Mesothelial cell of epicardium (in vitro differentiated cells): ENCODE results near the gene WNK2. TPM values are rescaled to one million over a fixed set of nuclear protein-coding genes. Genes with fewer than 3 reads are reported as not detected.
A peak's percentile ranks its signal among the peaks of the same experiment; 100 is the strongest.
"Not testable (repeated sequence)": the region's sequence is repeated elsewhere in the genome, so short reads cannot be mapped to it uniquely, and the experiment has no call there.

Experiments
- DNase-seq, 2 experiments: peaks; one replicate each; pipeline ENCODE4 v3.0.0; 2021; ENCODE audit warnings: low spot score in 2 of 2; ENCODE audit not compliant: unreplicated experiment in 2 of 2
- H3K27ac Mint-ChIP-seq: 2 replicates; pipeline ENCODE4 v1.8.0; 2021; ENCODE audit warnings: mixed read lengths
- H3K27me3 Mint-ChIP-seq: 2 replicates; pipeline ENCODE4 v1.8.0; 2021; ENCODE audit warnings: low read depth, mixed read lengths
- H3K36me3 Mint-ChIP-seq: 2 replicates; pipeline ENCODE4 v1.8.0; 2021; ENCODE audit warnings: mixed read lengths
- H3K4me1 Mint-ChIP-seq: 2 replicates; pipeline ENCODE4 v1.8.0; 2021; ENCODE audit warnings: mixed read lengths
- H3K4me3 Mint-ChIP-seq: 2 replicates; pipeline ENCODE4 v1.8.0; 2021; ENCODE audit warnings: mild to moderate bottlenecking, moderate library complexity, mixed read lengths
- H3K9me3 Mint-ChIP-seq: 2 replicates; pipeline ENCODE4 v1.8.0; 2021; ENCODE audit warnings: mixed read lengths
- CTCF ChIP-seq: fragments of 200-600 bp; sonication (generic); IDR thresholded peaks from one replicate; pipeline ENCODE4 v1.5.0; 2021; ENCODE audit warnings: antibody characterized with exemption; ENCODE audit not compliant: unreplicated experiment
- total RNA-seq: library from RNA; stranded (reverse); gene quantifications from 3 replicates; pipeline ENCODE4 v1.2.1, GENCODE V29; 2021

The WNK2 gene
- total RNA-seq, 1 donor from 2014 or later, result 66.0 TPM

- H3K4me1 Mint-ChIP-seq, result peaks cover 10% of the 10 kb centered on the region
- H3K27ac Mint-ChIP-seq, result no peak overlapping the region
- H3K27me3 Mint-ChIP-seq, result peaks cover 64% of the 10 kb centered on the region
- peaks cover 10% of the 10 kb centered on the region for H3K9me3 Mint-ChIP-seq
- no peak overlapping the region for H3K4me3 Mint-ChIP-seq
- no peak for DNase-seq
- no peak for TF ChIP-seq CTCF
- no peaks in the 10 kb centered on the region for H3K36me3 Mint-ChIP-seq
Measured at GRCh38 chr9:93343663-93344062, 159.7 kb downstream of the WNK2 start.

- Mint-ChIP-seq H3K4me1 (peaks cover 10% of the 10 kb centered on the region), H3K36me3 (no peaks in the 10 kb centered on the region), H3K4me3 (peak overlapping the region; percentile 59), H3K27me3 (peaks cover 85% of the 10 kb centered on the region), H3K9me3 (no peaks in the 10 kb centered on the region), H3K27ac (no peak overlapping the region)
- no peak for TF ChIP-seq CTCF
- DNase-seq, result no peak
Measured at GRCh38 chr9:93345643-93346230, 161.8 kb downstream of the WNK2 start.

- no peaks in the 10 kb centered on the region for H3K36me3 Mint-ChIP-seq
- peak in 1 of 2 experiments; percentile 47 for DNase-seq
- H3K9me3 Mint-ChIP-seq, result no peaks in the 10 kb centered on the region
- no peak overlapping the region for H3K27ac Mint-ChIP-seq
- H3K4me3 Mint-ChIP-seq, result peak overlapping the region; percentile 76
- H3K27me3 Mint-ChIP-seq, result peaks cover 92% of the 10 kb centered on the region
- no peak for TF ChIP-seq CTCF
- H3K4me1 Mint-ChIP-seq, result peaks cover 10% of the 10 kb centered on the region
Measured at GRCh38 chr9:93346231-93347112, 162.5 kb downstream of the WNK2 start.

GRCh38 chr9:93347371-93347975, 163.5 kb downstream of the WNK2 start:
- not testable (repeated sequence) for H3K36me3 Mint-ChIP-seq, H3K4me3 Mint-ChIP-seq, DNase-seq, H3K27ac Mint-ChIP-seq, H3K9me3 Mint-ChIP-seq, H3K4me1 Mint-ChIP-seq
- H3K27me3 Mint-ChIP-seq, result peaks cover 90% of the 10 kb centered on the region

- H3K9me3 Mint-ChIP-seq, DNase-seq, H3K4me3 Mint-ChIP-seq, H3K4me1 Mint-ChIP-seq, H3K36me3 Mint-ChIP-seq, H3K27ac Mint-ChIP-seq: not testable (repeated sequence)
- H3K27me3 Mint-ChIP-seq, result peaks cover 44% of the 10 kb centered on the region
Measured at GRCh38 chr9:93353413-93354310, 169.7 kb downstream of the WNK2 start.

GRCh38 chr9:93354451-93354850, 170.5 kb downstream of the WNK2 start:
- H3K27me3 Mint-ChIP-seq, result peaks cover 36% of the 10 kb centered on the region
- no peaks in the 10 kb centered on the region for H3K9me3 Mint-ChIP-seq
- H3K4me3 Mint-ChIP-seq, result no peak overlapping the region
- no peaks in the 10 kb centered on the region for H3K4me1 Mint-ChIP-seq
- H3K36me3 Mint-ChIP-seq, result no peaks in the 10 kb centered on the region
- DNase-seq, result no peak
- no peak overlapping the region for H3K27ac Mint-ChIP-seq
- no peak for TF ChIP-seq CTCF
